DOHH2 (cell line): Measurements from ENCODE around the gene NRL.

Experiments
- CTCF ChIP-seq: fragments of 200-600 bp; sonication (generic); IDR thresholded peaks from one replicate; pipeline ENCODE4 v1.5.1; 2014; ENCODE audit warnings: antibody characterized with exemption, mild to moderate bottlenecking, low read depth, low read length; ENCODE audit not compliant: poor library complexity, severe bottlenecking
- EZH2phosphoT487 ChIP-seq: fragments of 200-600 bp; sonication (generic); IDR thresholded peaks from 2 replicates; pipeline ENCODE4 v1.6.1; 2017; ENCODE audit warnings: borderline replicate concordance, mild to moderate bottlenecking, antibody characterized with exemption, low read length, moderate library complexity, mixed read lengths

- no peak for TF ChIP-seq CTCF
- no peak for TF ChIP-seq EZH2phosphoT487
Measured at GRCh38 chr14:24122416-24122815, 7.7 kb upstream of the NRL start.
